Tibial nerve (tissue), 4 donors: Measurements from ENCODE around the gene ATN1. TPM values are rescaled to one million over a fixed set of nuclear protein-coding genes. Genes with fewer than 3 reads are reported as not detected.

ENCODE experiments used
- DNase-seq, 2 donors: peaks; one replicate each; pipeline ENCODE4 v3.0.0-alpha.2; 2019; ENCODE audit warnings: low spot score in 2 of 2
- H3K27ac ChIP-seq, 4 donors: fragments of 200-600 bp; sonication (generic) in 3 of 4; one replicate each; pipeline ENCODE4 v1.5.1; 2017 to 2019; ENCODE audit warnings: mild to moderate bottlenecking in 1 of 4
- H3K27me3 ChIP-seq, 2 donors: fragments of 200-600 bp; sonication (generic) in 1 of 2; one replicate each; pipeline versions ENCODE4 v1.5.1 to v1.6.0; 2017 to 2019
- H3K36me3 ChIP-seq, 3 donors: fragments of 200-600 bp; sonication (generic); one replicate each; pipeline ENCODE4 v1.5.1; 2018 to 2019
- H3K4me1 ChIP-seq, 4 donors: fragments of 200-600 bp; sonication (generic) in 3 of 4; one replicate each; pipeline ENCODE4 v1.5.1; 2017 to 2019
- H3K4me3 ChIP-seq, 4 donors: fragments of 200-600 bp; sonication (generic) in 3 of 4; one replicate each; pipeline ENCODE4 v1.5.1; 2017 to 2019; ENCODE audit warnings: mild to moderate bottlenecking in 1 of 4, moderate library complexity in 1 of 4
- H3K9me3 ChIP-seq, 4 donors: fragments of 200-600 bp; sonication (generic) in 3 of 4; one replicate each; pipeline ENCODE4 v1.5.1; 2017 to 2019
- CTCF ChIP-seq, 5 experiments: fragments of 200-600 bp in 3 of 5; fragments of 450-650 bp in 2 of 5; sonication (generic) in 3 of 5; IDR thresholded peaks; one replicate each; pipeline ENCODE4 v1.5.1; 2016 to 2019; ENCODE audit warnings: antibody characterized with exemption in 5 of 5, mild to moderate bottlenecking in 3 of 5, moderate library complexity in 2 of 5
- EP300 ChIP-seq, 2 donors: sonication (generic); formaldehyde crosslinking; IDR thresholded peaks; one replicate each; pipeline ENCODE4 v1.6.1; 2017; ENCODE audit warnings: antibody characterized with exemption in 2 of 2, mild to moderate bottlenecking in 1 of 2
- POLR2A ChIP-seq, 2 donors: fragments of 450-650 bp; IDR thresholded peaks; one replicate each; pipeline ENCODE4 v1.6.1; 2017; ENCODE audit warnings: antibody characterized with exemption in 2 of 2, mild to moderate bottlenecking in 2 of 2, moderate library complexity in 2 of 2
- WGBS, 2 donors: methylation state at CpG; one replicate each; pipeline ENCODE4 v1.1.5; 2018; 5-methylcytosine and 5-hydroxymethylcytosine counted together
- small RNA-seq: library from RNA; depleted of rRNA; stranded (forward); fragments of <200 nt; gene quantifications from one replicate; pipeline ENCODE3, GENCODE V24; 2016
- total RNA-seq, 4 donors: library from RNA; depleted of rRNA; stranded (reverse); fragments of >200 nt; gene quantifications; one replicate each; pipeline ENCODE4 v1.1.0, GENCODE V29; 2016

Gene ATN1
- total RNA-seq, 4 donors from 2014 or later = 92.2 to 260 (median 123) TPM

- H3K4me3 ChIP-seq = no peak overlapping the region
- DNase-seq = no peak
- no peak for TF ChIP-seq POLR2A (IDR thresholded peaks at IDR 0.05)
- no peak for TF ChIP-seq EP300 (IDR thresholded peaks at IDR 0.05)
- no peak for TF ChIP-seq CTCF (IDR thresholded peaks at IDR 0.05)
- H3K36me3 ChIP-seq = peaks cover 3 to 77% (median 6%) of the 10 kb centered on the region in 3 donors
- H3K27ac ChIP-seq = no peak overlapping the region
- H3K4me1 ChIP-seq = no peaks in the 10 kb centered on the region
- 73 to 79% methylated on average over 7 of the region's 7 CpGs for WGBS, 2 donors
- no peaks in the 10 kb centered on the region for H3K9me3 ChIP-seq
- no peaks in the 10 kb centered on the region for H3K27me3 ChIP-seq
Observed at GRCh38 chr12:6982532-6982931, 54.8 kb downstream of the ATN1 start.

GRCh38 chr12:6987956-6988553 lies 60.3 kb downstream of the ATN1 start:
- no peaks in the 10 kb centered on the region for H3K27me3 ChIP-seq
- peaks cover 3 to 38% (median 6%) of the 10 kb centered on the region in 3 donors for H3K36me3 ChIP-seq
- TF ChIP-seq EP300 (IDR thresholded peaks at IDR 0.05) (no peak), POLR2A (IDR thresholded peaks at IDR 0.05) (no peak), CTCF (IDR thresholded peaks at IDR 0.05) (no peak)
- 88% methylated on average over 11 of the region's 11 CpGs for whole genome bisulfite sequencing, 2 donors
- no peak overlapping the region for H3K4me3 ChIP-seq
- no peak overlapping the region for H3K27ac ChIP-seq
- H3K9me3 ChIP-seq = no peaks in the 10 kb centered on the region
- DNase-seq = no peak
- no peaks in the 10 kb centered on the region for H3K4me1 ChIP-seq

Small RNAs within 50 kb of the gene (small RNA-seq; reads per million reads assigned to genes)
- gene MIR141 = not detected
- not detected for gene MIR200C
- gene RNU7-1 = not detected
- not detected for gene SCARNA12

Other genes starting within 250 kb of the ATN1 start
- 10 to 100 TPM; 26.2 to 52.5 (median 38.2) TPM for gene ZNF384, start 238.6 kb upstream of the ATN1 start, total RNA-seq
- under 1 TPM in 2 of 4 donors, not detected in 2; 0.21 to 0.39 TPM for gene PIANP, start 227.1 kb upstream of the ATN1 start, total RNA-seq
- 10 to 100 TPM; 46.9 to 74.4 (median 70.0) TPM for gene COPS7A, start 203.9 kb upstream of the ATN1 start, total RNA-seq
- 100 to 1,000 TPM; 103 to 205 (median 133) TPM for gene MLF2, start 174.8 kb upstream of the ATN1 start, total RNA-seq
- 100 to 1,000 TPM; 112 to 225 (median 174) TPM for gene PTMS, start 161.6 kb upstream of the ATN1 start, total RNA-seq
- 1 to 10 TPM; 1.2 to 4.0 (median 2.9) TPM for gene LAG3, start 155.4 kb upstream of the ATN1 start, total RNA-seq
- 10 to 100 TPM in 1 of 4 donors, 1 to 10 TPM in 3; 7.5 to 12.6 (median 8.9) TPM for gene CD4, start 138.4 kb upstream of the ATN1 start, total RNA-seq
- 1 to 10 TPM; 1.3 to 5.4 (median 2.2) TPM for gene GPR162, start 106.1 kb upstream of the ATN1 start, total RNA-seq
- gene P3H3, start 99.6 kb upstream of the ATN1 start, total RNA-seq = 10 to 100 TPM; 14.6 to 45.8 (median 36.4) TPM
- gene GNB3, start 87.0 kb upstream of the ATN1 start, total RNA-seq = 1 to 10 TPM in 3 of 4 donors, under 1 TPM in 1; 0.84 to 9.9 (median 5.6) TPM
- gene CDCA3, start 76.7 kb upstream of the ATN1 start, total RNA-seq = 10 to 100 TPM in 1 of 4 donors, 1 to 10 TPM in 1, under 1 TPM in 2; 0.21 to 19.4 (median 3.6) TPM
- gene USP5, start 75.8 kb upstream of the ATN1 start, total RNA-seq = 10 to 100 TPM; 47.6 to 63.9 (median 56.8) TPM
- gene TPI1, start 60.4 kb upstream of the ATN1 start, total RNA-seq = 100 to 1,000 TPM; 189 to 346 (median 282) TPM
- gene SPSB2, start 54.7 kb upstream of the ATN1 start, total RNA-seq = 10 to 100 TPM in 3 of 4 donors, 1 to 10 TPM in 1; 9.4 to 12.7 (median 11.8) TPM
- 10 to 100 TPM; 11.6 to 17.2 (median 17.1) TPM for gene LRRC23, start 23.1 kb upstream of the ATN1 start, total RNA-seq
- gene ENO2, start 13.4 kb upstream of the ATN1 start, total RNA-seq = 10 to 100 TPM; 14.0 to 25.8 (median 15.9) TPM
- not detected for gene RNU7-1, start 15.9 kb downstream of the ATN1 start, total RNA-seq
- gene C12orf57, start 16.1 kb downstream of the ATN1 start, total RNA-seq = 100 to 1,000 TPM; 569 to 764 (median 665) TPM
- 10 to 100 TPM; 11.9 to 31.5 (median 20.8) TPM for gene PTPN6, start 23.4 kb downstream of the ATN1 start, total RNA-seq
- 100 to 1,000 TPM; 138 to 178 (median 149) TPM for gene PHB2, start 42.7 kb downstream of the ATN1 start, total RNA-seq
- gene EMG1, start 43.0 kb downstream of the ATN1 start, total RNA-seq = 10 to 100 TPM; 27.7 to 37.7 (median 35.9) TPM
- 10 to 100 TPM; 19.7 to 29.7 (median 23.8) TPM for gene LPCAT3, start 90.5 kb downstream of the ATN1 start, total RNA-seq
- gene C1S, start 132.8 kb downstream of the ATN1 start, total RNA-seq = 1,000 to 10,000 TPM in 1 of 4 donors, 100 to 1,000 TPM in 3; 415 to 1,129 (median 638) TPM
- gene C1R, start 164.5 kb downstream of the ATN1 start, total RNA-seq = 1,000 to 10,000 TPM in 1 of 4 donors, 100 to 1,000 TPM in 3; 528 to 1,237 (median 593) TPM
- gene C1RL, start 181.3 kb downstream of the ATN1 start, total RNA-seq = 100 to 1,000 TPM; 125 to 214 (median 180) TPM
- gene RBP5, start 200.9 kb downstream of the ATN1 start, total RNA-seq = 1 to 10 TPM in 3 of 4 donors, under 1 TPM in 1; 0.78 to 9.9 (median 2.2) TPM
- 100 to 1,000 TPM in 1 of 4 donors, 10 to 100 TPM in 3; 40.0 to 112 (median 79.6) TPM for gene CLSTN3, start 202.4 kb downstream of the ATN1 start, total RNA-seq